Activated CD4-positive, alpha-beta memory T cell treated with anti-CD3 and anti-CD28 coated beads for 36 hours (primary cell): ENCODE results near the gene NTSR2. TPM values are rescaled to one million over a fixed set of nuclear protein-coding genes. Genes with fewer than 3 reads are reported as not detected.
"Not testable (repeated sequence)": the region's sequence is repeated elsewhere in the genome, so short reads cannot be mapped to it uniquely, and the experiment has no call there.

Experiments used
- CTCF ChIA-PET: fragments of 350-600 bp; sonication (Branson Sonifier 250); formaldehyde crosslinking; loops from one replicate; lab custom pipeline; 2021; ENCODE audit warnings: antibody characterized with exemption, inconsistent platforms; lab: Charles Lee
- POLR2A ChIA-PET: fragments of 350-600 bp; sonication (Branson Sonifier 250); formaldehyde crosslinking; loops from one replicate; lab custom pipeline; 2021; ENCODE audit warnings: antibody characterized with exemption; lab: Charles Lee
- DNase-seq: peaks from one replicate; pipeline ENCODE4 v3.0.0-alpha.2; 2020
- H3K27ac Mint-ChIP-seq: one replicate; pipeline ENCODE4 v1.8.0; 2021; ENCODE audit warnings: mixed read lengths
- H3K27me3 Mint-ChIP-seq: one replicate; pipeline ENCODE4 v1.8.0; 2021; ENCODE audit warnings: mixed read lengths
- H3K36me3 Mint-ChIP-seq: one replicate; pipeline ENCODE4 v1.8.0; 2021; ENCODE audit warnings: mixed read lengths
- H3K4me1 Mint-ChIP-seq: one replicate; pipeline ENCODE4 v1.8.0; 2021; ENCODE audit warnings: low read depth, mixed read lengths
- H3K4me3 Mint-ChIP-seq: one replicate; pipeline ENCODE4 v1.8.0; 2021; ENCODE audit warnings: mild to moderate bottlenecking, mixed read lengths
- H3K9me3 Mint-ChIP-seq: one replicate; pipeline ENCODE4 v1.8.0; 2021; ENCODE audit warnings: mixed read lengths
- intact Hi-C: fragments of 100-400 bp; cut with micrococcal nuclease; formaldehyde crosslinking; loops from one replicate; pipeline ENCODE4 v1.15.1; 2023
- total RNA-seq, 2 experiments: library from RNA; stranded (reverse); gene quantifications; one replicate each; pipeline ENCODE4 v1.2.3, GENCODE V29; 2021

Gene NTSR2
- total RNA-seq, 2 experiments from 2014 or later = not detected

GRCh38 chr2:11675423-11676112 lies 5.6 kb upstream of the NTSR2 start:
- Mint-ChIP-seq H3K36me3 (no peaks in the 10 kb centered on the region), H3K4me1 (no peaks in the 10 kb centered on the region)

GRCh38 chr2:11674983-11675382 lies 5.0 kb upstream of the NTSR2 start:
- DNase-seq = no peak
- Mint-ChIP-seq H3K9me3 (no peaks in the 10 kb centered on the region), H3K4me1 (peaks cover 5% of the 10 kb centered on the region), H3K27me3 (peaks cover 41% of the 10 kb centered on the region), H3K4me3 (no peak overlapping the region), H3K36me3 (no peaks in the 10 kb centered on the region), H3K27ac (no peak overlapping the region)
- ChIA-PET CTCF (no interaction called here), POLR2A (no interaction called here)
- intact Hi-C loops = no loop called here

More at GRCh38 chr2:11675423-11676112, 5.6 kb upstream of the NTSR2 start:
- ChIA-PET POLR2A (no interaction called here), CTCF (no interaction called here)
- Mint-ChIP-seq H3K4me3 (no peak overlapping the region), H3K27ac (no peak overlapping the region), H3K27me3 (peaks cover 36% of the 10 kb centered on the region), H3K9me3 (no peaks in the 10 kb centered on the region)
- intact Hi-C loops = no loop called here
- no peak for DNase-seq

- Mint-ChIP-seq H3K27me3 (peaks cover 43% of the 10 kb centered on the region), H3K36me3 (no peaks in the 10 kb centered on the region), H3K27ac (no peak overlapping the region), H3K9me3 (no peaks in the 10 kb centered on the region), H3K4me1 (peaks cover 5% of the 10 kb centered on the region), H3K4me3 (no peak overlapping the region)
- DNase-seq = no peak
- ChIA-PET POLR2A (no interaction called here), CTCF (no interaction called here)
- intact Hi-C loops = no loop called here
Observed at GRCh38 chr2:11672407-11672806, 2.4 kb upstream of the NTSR2 start.

- Mint-ChIP-seq H3K4me3 (no peak overlapping the region), H3K27me3 (peaks cover 27% of the 10 kb centered on the region), H3K27ac (no peak overlapping the region), H3K36me3 (no peaks in the 10 kb centered on the region), H3K4me1 (peaks cover 5% of the 10 kb centered on the region), H3K9me3 (peaks cover 4% of the 10 kb centered on the region)
- intact Hi-C loops = no loop called here
- DNase-seq = no peak
- CTCF ChIA-PET = no interaction called here
- POLR2A ChIA-PET = no interaction called here
Observed at GRCh38 chr2:11667866-11668637, 1.9 kb downstream of the NTSR2 start.

DNA sequence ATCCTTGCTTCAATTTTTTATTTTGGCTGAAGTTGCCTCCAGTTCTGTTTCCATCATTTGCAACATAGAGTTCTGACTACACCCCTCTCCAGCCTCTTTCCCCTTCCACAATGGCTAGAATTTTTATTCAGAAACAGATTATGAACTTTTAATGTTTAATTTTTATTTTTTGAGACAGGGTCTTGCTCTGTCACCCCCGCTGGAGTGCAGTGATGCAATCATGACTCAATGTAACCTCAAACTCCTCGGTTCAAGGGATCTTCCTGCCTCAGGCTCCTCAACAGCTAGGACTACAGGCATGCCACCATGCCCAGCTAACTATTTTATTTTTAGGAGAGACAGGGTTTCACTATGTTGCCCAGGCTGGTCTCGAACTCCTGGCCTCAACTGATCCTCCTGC lies 2.8 kb downstream of the NTSR2 start:
- ChIA-PET CTCF (interaction anchor here (1.4 kb wide), 1 partner anchor 10 kb away, joined by 3 read pairs; no protein-coding TSS in a partner anchor), POLR2A (no interaction called here)
- Mint-ChIP-seq H3K27ac (no peak overlapping the region), H3K9me3 (peaks cover 9% of the 10 kb centered on the region), H3K4me1 (peaks cover 5% of the 10 kb centered on the region), H3K4me3 (no peak overlapping the region), H3K27me3 (peaks cover 28% of the 10 kb centered on the region), H3K36me3 (peaks cover under 1% of the 10 kb centered on the region)
- intact Hi-C loops = no loop called here
- no peak for DNase-seq

DNA sequence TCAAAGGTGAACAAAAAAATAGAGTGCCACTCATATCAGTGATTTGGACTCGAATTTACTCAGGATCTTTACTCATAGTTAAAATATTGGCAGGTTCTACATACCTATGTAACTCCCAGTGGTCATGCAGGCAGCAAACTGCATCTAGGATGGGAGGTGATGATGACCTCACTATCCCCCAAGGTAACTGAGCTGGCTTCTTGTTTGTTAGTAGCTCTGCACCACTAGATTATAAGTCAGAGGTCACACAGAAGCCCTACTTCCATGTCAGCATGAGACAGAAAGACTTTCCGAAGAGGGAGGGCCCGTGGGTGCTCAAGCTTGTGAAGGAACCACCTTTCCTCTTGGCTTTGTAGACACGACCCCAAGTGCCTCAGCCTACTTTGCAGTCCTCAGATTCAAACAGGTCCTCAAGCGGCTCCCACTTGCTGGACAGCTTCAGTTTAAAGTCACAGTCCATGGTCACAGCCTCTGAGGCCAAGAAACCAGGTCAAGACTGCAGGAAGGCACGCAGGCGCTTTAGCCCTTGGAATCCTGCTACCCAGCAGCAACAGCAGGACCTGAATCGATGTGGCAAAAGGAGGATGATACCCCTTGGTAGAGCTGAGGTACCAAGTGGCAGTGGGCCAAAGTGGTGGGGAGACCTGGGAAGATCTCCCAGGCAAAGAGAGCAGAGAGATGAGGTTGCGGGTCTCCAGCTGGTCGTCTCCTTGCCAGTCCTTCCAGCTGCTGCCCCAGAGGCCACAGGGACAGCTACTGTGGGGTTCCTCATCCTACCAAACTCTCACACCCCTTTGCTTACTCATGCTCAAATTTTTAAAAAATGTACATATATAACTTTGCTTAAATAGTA lies 4.3 kb downstream of the NTSR2 start:
- DNase-seq = no peak
- Mint-ChIP-seq H3K27me3 (peaks cover 37% of the 10 kb centered on the region), H3K36me3 (peaks cover 5% of the 10 kb centered on the region), H3K4me3 (no peak overlapping the region), H3K9me3 (peaks cover 12% of the 10 kb centered on the region), H3K27ac (no peak overlapping the region), H3K4me1 (peaks cover 5% of the 10 kb centered on the region)
- POLR2A ChIA-PET = no interaction called here
- CTCF ChIA-PET = interaction anchor here (1.4 kb wide), 1 partner anchor 12 kb away, joined by 3 read pairs; no protein-coding TSS in a partner anchor
- intact Hi-C loops = no loop called here

GRCh38 chr2:11665028-11665427 lies 5.0 kb downstream of the NTSR2 start:
- CTCF ChIA-PET = no interaction called here

DNA sequence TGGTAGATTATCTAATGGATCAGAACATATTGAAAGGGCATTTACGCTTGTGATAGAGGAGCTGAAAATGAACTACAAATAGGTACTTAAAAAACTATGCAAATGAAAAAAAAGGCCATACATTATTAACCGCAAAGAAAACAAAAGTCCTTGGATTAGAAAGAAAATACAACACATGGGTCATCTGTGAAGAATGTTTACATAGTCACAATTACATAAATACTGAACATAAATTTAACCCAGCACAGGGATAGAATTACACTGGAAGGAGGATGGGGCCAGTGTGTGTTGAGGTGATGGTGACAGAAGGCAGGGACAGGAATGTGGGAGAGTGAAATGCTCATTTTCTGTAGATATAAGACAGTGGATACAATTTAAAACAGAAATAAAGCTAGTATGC lies 6.6 kb downstream of the NTSR2 start:
- peaks cover 5% of the 10 kb centered on the region for H3K36me3 Mint-ChIP-seq
- ChIA-PET CTCF (interaction anchor here (1.0 kb wide), 1 partner anchor 17 kb away, joined by 3 read pairs; no protein-coding TSS in a partner anchor), POLR2A (no interaction called here)
- intact Hi-C loops = no loop called here
- no peak overlapping the region for H3K4me3 Mint-ChIP-seq
- no peaks in the 10 kb centered on the region for H3K4me1 Mint-ChIP-seq
- H3K9me3 Mint-ChIP-seq = peaks cover 12% of the 10 kb centered on the region
- peaks cover 24% of the 10 kb centered on the region for H3K27me3 Mint-ChIP-seq
- DNase-seq = no peak
- H3K27ac Mint-ChIP-seq = no peak overlapping the region

More at GRCh38 chr2:11665028-11665427, 5.0 kb downstream of the NTSR2 start:
- H3K4me1 Mint-ChIP-seq = peaks cover under 1% of the 10 kb centered on the region
- no peak overlapping the region for H3K4me3 Mint-ChIP-seq
- peaks cover 12% of the 10 kb centered on the region for H3K9me3 Mint-ChIP-seq
- intact Hi-C loops = no loop called here
- peaks cover 31% of the 10 kb centered on the region for H3K27me3 Mint-ChIP-seq
- no peak for DNase-seq
- peaks cover 5% of the 10 kb centered on the region for H3K36me3 Mint-ChIP-seq
- no peak overlapping the region for H3K27ac Mint-ChIP-seq
- POLR2A ChIA-PET = no interaction called here

- no peak overlapping the region for H3K27ac Mint-ChIP-seq
- peaks cover 24% of the 10 kb centered on the region for H3K27me3 Mint-ChIP-seq
- H3K9me3 Mint-ChIP-seq = peaks cover 12% of the 10 kb centered on the region
- intact Hi-C loops = no loop called here
- POLR2A ChIA-PET = no interaction called here
- DNase-seq = no peak
- CTCF ChIA-PET = interaction anchor here (1.0 kb wide), 1 partner anchor 18 kb away, joined by 3 read pairs; no protein-coding TSS in a partner anchor
- peaks cover 5% of the 10 kb centered on the region for H3K36me3 Mint-ChIP-seq
- no peaks in the 10 kb centered on the region for H3K4me1 Mint-ChIP-seq
- H3K4me3 Mint-ChIP-seq = no peak overlapping the region
Observed at GRCh38 chr2:11662882-11663281, 7.1 kb downstream of the NTSR2 start.

DNA sequence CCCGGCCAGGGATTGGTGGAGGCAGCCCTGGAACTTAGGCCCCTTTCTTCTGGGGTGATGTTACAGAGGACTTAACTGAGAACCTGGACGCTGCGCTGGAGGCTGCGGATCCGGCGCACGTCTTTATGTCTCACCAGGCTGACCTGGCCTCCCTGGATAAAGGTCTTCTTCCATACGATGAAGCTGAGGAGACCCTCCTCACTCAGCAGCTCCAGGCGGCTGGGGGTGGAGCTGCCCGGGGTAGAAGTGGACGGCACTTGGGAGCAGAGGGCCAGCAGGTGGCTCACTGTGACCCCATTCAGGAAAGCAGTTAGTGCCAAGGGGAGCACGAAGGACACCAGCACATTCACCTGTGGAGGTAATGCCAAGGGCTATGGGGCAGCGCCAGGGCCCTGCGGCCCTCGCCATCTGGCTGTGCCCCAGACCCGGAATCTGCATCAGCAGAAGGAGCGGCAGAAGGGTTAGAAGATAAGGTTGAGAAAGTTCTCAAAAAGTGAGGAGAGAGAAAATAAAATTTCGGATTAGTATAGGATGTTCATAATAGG lies 8.0 kb downstream of the NTSR2 start:
- Mint-ChIP-seq H3K36me3 (peaks cover 5% of the 10 kb centered on the region), H3K4me3 (no peak overlapping the region), H3K9me3 (peaks cover 12% of the 10 kb centered on the region), H3K27ac (no peak overlapping the region), H3K27me3 (peaks cover 25% of the 10 kb centered on the region), H3K4me1 (no peaks in the 10 kb centered on the region)
- intact Hi-C loops = no loop called here
- DNase-seq = no peak
- ChIA-PET CTCF (no interaction called here), POLR2A (no interaction called here)

DNA sequence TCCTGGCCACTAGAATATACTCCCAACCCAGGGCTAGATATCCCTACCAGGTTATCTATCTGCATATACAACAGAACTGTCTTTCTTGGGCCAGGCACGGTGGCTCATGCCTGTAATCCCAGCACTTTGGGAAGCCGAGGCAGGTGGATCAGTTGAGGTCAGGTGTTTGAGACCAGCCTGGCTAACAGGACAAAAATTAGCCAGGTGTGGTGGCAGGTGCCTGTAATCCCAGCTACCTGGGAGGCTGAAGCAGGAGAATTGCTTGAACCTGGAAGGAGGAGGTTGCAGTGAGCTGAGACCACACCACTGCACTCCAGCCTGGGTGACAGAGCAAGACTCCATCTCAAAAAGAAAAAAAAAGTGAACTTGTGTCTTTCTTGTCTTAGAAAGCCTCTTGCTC lies 9.6 kb downstream of the NTSR2 start:
- CTCF ChIA-PET, H3K4me1 Mint-ChIP-seq, DNase-seq, POLR2A ChIA-PET, H3K27ac Mint-ChIP-seq, H3K36me3 Mint-ChIP-seq, intact Hi-C loops, H3K4me3 Mint-ChIP-seq: not testable (repeated sequence)
- peaks cover 25% of the 10 kb centered on the region for H3K27me3 Mint-ChIP-seq
- H3K9me3 Mint-ChIP-seq = peaks cover 12% of the 10 kb centered on the region

DNA sequence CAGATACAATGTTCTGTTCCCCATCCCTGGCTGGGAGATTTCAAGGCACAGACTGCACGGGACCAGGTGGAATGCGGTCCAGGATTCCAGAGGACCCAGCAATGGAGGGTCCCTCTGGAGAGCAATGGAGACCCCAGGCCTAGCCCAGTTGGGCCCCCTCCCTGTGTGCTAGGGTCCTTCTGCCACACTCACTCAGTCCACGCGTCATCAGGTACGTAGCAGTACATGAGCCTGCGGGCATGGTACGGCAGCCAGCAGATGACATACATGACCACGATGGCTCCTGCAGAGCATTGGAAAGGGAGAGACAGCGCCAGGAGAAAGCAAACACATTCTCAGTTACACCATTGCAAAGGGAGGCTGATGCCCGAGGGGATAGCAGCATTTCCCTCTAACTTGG lies 10.1 kb downstream of the NTSR2 start:
- intact Hi-C loops = no loop called here
- no peaks in the 10 kb centered on the region for H3K4me1 Mint-ChIP-seq
- peaks cover 25% of the 10 kb centered on the region for H3K27me3 Mint-ChIP-seq
- peaks cover 12% of the 10 kb centered on the region for H3K9me3 Mint-ChIP-seq
- DNase-seq = no peak
- no peak overlapping the region for H3K27ac Mint-ChIP-seq
- CTCF ChIA-PET = no interaction called here
- POLR2A ChIA-PET = no interaction called here
- H3K36me3 Mint-ChIP-seq = peaks cover 5% of the 10 kb centered on the region
- H3K4me3 Mint-ChIP-seq = no peak overlapping the region
